Muscle of arm (tissue), 14 donors: ENCODE measurements around the gene CCL23. TPM values are rescaled to one million over a fixed set of nuclear protein-coding genes. Genes with fewer than 3 reads are reported as not detected.
"Not testable (repeated sequence)": the region's sequence is repeated elsewhere in the genome, so short reads cannot be mapped to it uniquely, and the experiment has no call there.

Source experiments
- DNase-seq: peaks from one replicate; pipeline ENCODE4 v3.0.0-alpha.2; 2013
- long read RNA-seq, 11 donors: transcript quantifications; one replicate each; lab custom pipeline, GENCODE V29; 2026
- polyA plus RNA-seq, 12 donors: library from polyadenylated mRNA; unstranded; fragments of 120-200 nt; gene quantifications; one replicate each; pipeline ENCODE4 v1.2.1, GENCODE V29; 2013; ENCODE audit not compliant: insufficient read length in 12 of 12

CCL23 gene, protein sequence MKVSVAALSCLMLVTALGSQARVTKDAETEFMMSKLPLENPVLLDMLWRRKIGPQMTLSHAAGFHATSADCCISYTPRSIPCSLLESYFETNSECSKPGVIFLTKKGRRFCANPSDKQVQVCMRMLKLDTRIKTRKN
- under 1 TPM in 2 of 12 donors, not detected in 10; 0.33 TPM for polyA plus RNA-seq
- long read RNA-seq, donor 1, result 0 reads
- long read RNA-seq, donor 2, partial matches to known transcripts, result 0 of 1 reads
- long read RNA-seq, donor 2, other reads (novel, unspliced or antisense), result 0 of 1 reads
- long read RNA-seq, donor 3, result 0 reads
- long read RNA-seq, donor 4, result 0 reads
- long read RNA-seq, donor 5, result 0 reads
- long read RNA-seq, donor 6, result 0 reads
- long read RNA-seq, donor 7, result 0 reads
- long read RNA-seq, donor 8, result 0 reads
- long read RNA-seq, donor 9, result 0 reads
- long read RNA-seq, donor 10, result 0 reads
- long read RNA-seq, donor 11, result 0 reads

GRCh38 chr17:36017799-36018198, at the start of gene CCL23:
TSS of gene CCL23 (minus strand) at chr17:36017972. CDS start at chr17:36017897, 75 bp downstream.
- peak; percentile 6 for DNase-seq

DNA sequence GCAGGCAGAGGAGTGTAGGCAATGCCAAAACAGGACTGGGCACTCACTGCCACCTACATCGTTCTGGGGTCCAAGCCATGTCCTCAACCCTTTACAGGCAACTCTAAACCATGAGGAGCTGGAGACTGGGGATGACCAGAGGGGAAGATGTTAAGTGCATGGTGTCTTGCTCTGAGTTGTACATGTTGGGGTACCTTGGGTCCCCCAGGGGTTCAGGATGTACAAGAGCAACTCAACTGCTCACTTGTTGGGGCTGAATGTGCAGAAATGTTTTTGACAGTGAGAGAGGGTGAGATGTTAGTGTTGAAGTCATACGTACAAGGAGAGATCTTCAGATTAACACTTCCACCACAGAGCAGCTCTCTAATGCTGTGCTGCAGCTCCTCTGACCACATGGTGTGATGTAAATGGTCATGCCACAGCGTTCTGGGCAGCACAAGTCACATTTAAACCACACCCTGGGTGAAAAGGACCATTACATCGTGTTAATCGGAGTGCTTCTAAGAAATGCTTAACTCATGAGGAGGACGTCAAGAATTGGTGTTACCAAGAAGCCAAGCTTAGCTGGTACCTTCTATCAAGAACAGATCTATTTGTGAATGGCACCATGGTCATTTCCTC, 48.7 kb upstream of the CCL23 start:
- DNase-seq, result no peak

- no peak for DNase-seq
These were observed 46.2 kb upstream of the CCL23 start, which contains the start of gene CCL18 for GRCh38 chr17:36063786-36064541. TSS of gene CCL18 (plus strand) at chr17:36064272. CDS start at chr17:36064343, 71 bp downstream.

- DNase-seq, result no peak
These were observed 43.0 kb upstream of the CCL23 start for GRCh38 chr17:36060816-36061215.

- DNase-seq, result no peak
These were observed 41.6 kb upstream of the CCL23 start for GRCh38 chr17:36059406-36059805.

DNA sequence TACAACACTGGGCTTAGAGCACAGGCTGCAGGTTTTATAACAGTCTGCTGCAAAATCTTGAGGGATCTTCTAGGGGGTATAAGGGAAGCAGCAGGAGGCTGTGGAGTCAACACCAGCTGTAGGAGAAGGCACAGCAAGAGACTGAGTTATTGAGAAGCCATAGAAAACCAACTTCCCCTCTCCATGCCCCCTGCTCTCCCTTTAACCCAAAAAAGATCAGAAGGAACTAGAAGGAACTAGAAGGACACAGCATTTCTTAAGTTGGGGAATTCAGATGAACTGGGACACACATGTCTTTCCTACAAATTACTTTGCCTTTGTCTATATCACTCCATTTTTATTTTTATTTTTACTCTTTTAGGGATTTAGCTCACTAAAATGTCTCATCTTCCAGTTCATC, 40.1 kb upstream of the CCL23 start:
- DNase-seq, result no peak

DNA sequence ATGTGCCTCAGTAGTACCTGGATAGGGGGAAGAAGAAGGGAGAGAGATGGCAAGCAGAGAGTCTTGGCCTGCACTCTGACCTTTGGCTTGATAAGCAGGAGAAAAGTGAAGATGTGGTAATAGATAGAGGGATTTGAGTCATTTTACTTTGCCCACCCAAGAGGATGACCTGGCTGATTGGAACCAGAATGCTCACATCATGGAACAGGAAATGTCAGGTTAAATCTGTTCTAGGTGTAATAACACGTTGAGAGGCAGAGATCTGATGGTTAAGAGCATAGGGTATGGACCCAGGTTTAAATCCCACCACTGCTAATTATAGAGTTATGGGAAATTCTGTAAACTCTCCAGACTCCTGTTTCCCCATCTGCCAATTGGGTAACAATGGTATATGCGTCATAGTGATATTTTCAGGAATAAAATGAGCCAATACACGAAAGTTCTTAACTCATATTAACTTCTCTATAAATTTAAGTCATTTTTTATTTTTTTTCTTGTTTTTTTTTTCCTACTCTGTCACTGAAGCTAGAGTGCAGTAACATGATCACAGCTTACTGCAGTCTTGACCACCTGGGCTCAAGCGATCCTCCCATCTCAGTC, 38.2 kb upstream of the CCL23 start:
- DNase-seq, result no peak

GRCh38 chr17:36055171-36055570, 37.4 kb upstream of the CCL23 start:
- no peak for DNase-seq

DNA sequence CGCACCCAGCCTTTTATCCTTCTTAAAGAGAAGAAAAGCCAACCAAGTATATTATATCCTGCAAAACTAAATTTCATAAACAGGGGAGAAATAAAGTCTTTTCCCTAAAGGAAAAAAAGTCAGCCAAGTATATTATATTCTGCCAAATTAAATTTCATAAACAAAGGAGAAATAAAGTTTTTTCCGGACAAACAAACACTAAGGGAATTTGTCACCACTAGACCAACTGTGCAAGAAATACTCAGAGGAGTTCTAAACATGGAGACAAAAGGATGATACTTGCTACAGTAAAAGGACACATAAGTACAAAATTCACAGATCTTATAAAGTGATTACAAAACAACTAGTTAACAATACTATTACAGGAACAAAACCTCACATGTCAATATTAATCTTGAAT, 31.9 kb upstream of the CCL23 start:
- no peak for DNase-seq

DNA sequence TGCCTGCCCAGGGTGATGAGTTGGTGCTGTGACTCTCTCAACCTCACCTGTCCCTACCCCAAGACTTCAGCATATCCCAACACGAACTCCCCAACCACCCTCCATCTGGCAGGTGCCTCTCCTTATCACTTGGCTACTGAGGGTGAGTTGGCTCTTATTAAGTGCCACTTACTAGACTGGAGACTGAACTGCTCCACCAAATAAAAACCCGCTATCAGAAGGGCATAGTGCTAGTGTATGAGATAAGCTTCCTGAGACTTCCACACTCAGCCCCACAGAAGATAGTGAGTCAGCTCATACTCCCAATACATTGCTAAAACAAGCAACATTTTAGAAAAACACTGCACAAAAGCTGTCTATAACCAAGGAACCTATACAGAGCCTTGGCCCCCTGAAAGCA, 30.3 kb upstream of the CCL23 start:
- DNase-seq, result no peak

- no peak for DNase-seq
These were observed 18.5 kb upstream of the CCL23 start for GRCh38 chr17:36036235-36036634.

GRCh38 chr17:36034127-36034526, 16.4 kb upstream of the CCL23 start:
- no peak for DNase-seq

DNA sequence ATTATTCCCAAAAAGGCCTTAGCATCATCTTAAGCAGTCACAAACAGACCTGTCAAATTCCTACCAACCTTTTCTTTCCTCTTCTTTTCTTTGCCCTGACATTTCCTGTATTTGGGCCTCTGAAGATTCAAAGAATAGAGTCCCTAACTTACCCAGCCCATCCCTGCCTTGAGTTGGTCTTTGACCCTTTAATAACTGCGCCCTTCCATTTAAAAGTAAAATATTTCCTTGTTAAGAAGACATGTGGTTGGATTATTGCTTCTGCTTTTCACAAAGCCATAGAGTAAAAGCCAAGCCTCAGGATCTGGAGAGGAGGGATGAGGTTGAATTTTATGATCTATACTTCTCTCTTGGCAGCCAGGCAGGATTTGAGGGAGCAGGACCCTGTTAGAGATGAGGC, 13.2 kb upstream of the CCL23 start:
- no peak for DNase-seq

DNA sequence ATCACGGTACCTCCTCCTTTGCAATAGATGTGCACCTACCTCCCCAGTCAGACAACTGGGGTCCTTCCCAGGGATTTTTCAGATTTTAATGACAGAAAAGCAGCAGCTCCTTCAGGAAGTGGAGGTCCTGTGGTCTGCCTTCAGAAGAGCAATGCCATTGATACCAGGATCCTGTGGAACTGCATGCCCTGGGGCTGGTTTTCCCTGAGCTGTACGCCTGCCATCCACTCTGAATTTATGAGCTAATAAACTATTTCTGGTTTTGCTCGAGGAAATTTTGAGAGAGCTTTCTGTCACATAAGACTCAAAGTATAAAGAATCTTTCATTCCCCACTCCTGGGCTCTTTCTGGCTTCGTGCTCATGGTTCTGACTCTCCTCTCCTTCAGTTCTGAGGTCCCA, 10.0 kb upstream of the CCL23 start:
- DNase-seq, result no peak

DNA sequence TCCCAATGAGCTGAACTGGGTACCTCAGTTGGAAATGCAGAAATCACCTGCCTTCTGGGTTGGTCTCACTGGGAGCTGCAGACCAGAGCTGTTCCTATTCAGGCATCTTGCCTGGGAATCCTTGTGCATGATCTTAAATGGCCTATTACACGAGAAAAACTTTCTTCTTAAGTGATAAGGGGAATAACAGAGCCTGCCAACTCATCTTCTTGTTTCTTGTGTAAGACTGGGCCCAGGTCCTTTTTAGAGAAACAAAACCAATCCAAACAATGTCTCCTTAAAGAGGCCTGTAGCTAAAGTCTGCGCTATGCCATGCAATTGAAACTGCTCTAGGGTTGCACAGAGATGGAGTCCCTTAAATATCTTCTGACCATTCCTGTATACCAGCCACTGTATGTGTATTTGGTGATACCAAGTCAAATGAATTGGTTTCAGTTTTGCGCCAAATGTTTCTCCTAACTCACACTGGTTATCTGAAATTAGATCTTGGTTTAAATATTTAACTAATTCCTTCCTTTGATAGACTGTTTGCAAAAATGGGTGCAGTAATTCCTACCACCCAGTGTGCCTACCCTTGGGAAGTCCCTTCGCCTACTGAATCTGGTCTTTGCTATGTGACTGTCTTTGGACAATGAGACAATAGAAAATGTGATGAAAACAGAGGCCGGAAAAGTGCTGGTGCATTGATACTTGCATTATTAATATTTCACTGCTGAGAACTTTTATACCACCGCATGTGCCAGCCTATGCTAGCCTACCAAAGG, 6.5 kb upstream of the CCL23 start:
- no peak for DNase-seq

DNA sequence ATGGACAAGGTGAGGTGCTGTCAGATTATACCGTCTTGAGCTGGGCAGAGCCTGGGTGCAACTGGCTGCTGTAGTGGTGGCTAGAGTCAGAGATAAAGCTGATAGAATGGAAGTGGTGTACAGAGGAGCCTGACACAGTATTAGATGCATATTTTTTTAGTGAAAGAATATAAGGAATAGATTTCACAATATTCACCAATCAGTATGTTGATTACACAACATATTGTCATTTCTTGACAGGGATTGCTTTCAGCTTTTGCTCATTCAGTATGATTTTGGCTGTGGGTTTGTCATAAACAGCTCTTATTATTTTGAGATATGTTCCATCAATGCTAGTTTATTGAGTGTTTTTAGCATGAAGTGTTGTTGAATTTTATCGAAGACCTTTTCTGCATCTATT, 1.7 kb upstream of the CCL23 start:
- no peak for DNase-seq

- no peak for DNase-seq
These were observed 1.2 kb downstream of the CCL23 start for GRCh38 chr17:36016555-36016954.

- DNase-seq, result not testable (repeated sequence)
These were observed 1.9 kb downstream of the CCL23 start for GRCh38 chr17:36015895-36016294.

DNA sequence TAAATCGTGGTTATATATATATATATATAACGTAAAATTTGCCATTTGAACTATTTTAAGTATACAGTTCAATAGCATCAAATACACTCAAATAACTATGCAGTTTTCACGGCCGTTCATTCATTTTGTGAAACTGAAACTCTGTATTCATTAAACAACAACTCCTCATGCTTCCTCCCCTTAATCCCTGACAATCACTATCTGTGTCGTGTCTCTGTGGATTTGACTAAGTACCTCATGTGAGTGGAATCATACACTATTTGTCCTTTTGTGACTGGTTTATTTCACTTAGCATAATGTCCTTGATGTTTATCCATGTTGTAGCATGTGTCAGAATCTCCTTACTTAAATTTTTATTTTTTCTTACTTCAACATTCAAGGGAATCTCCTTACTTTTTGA, 2.8 kb downstream of the CCL23 start:
- DNase-seq, result no peak

DNA sequence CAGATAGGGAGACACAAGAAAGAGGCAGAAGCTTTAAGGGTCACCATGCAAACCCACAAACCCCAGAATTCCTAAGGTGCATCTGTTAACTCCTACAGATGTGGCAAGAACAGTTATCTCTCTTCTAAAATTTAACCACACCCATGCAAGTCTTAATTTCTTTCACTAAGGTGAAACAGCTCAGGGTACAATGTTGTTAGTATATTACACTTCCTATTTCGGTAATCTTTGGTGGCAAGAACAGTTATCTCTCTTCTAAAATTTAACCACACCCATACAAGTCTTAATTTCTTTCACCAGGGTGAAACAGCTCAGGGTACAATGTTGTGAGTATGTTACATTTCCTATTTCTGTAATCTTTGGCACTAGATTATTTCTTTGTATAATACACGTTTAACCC, 6.6 kb downstream of the CCL23 start:
- DNase-seq, result no peak

GRCh38 chr17:36008998-36009665, 8.6 kb downstream of the CCL23 start:
- DNase-seq, result no peak
